Fibroblast of lung (primary cell): ENCODE measurements around the gene CD200. TPM values are rescaled to one million over a fixed set of nuclear protein-coding genes. Genes with fewer than 3 reads are reported as not detected.

ENCODE experiments used
- DNase-seq, 2 donors: peaks; one replicate each; pipeline versions ENCODE4 v3.0.0 to v3.0.0-alpha.2; 2010; ENCODE audit warnings: low read depth in 2 of 2
- H2AFZ ChIP-seq: 2 replicates; pipeline ENCODE4 v1.5.1; 2012; ENCODE audit warnings: low read length, control low read depth, inconsistent platforms
- H3K27ac ChIP-seq: 2 replicates; pipeline ENCODE4 v1.5.1; 2011; ENCODE audit warnings: low read length, control low read depth; ENCODE audit not compliant: insufficient read depth
- H3K27me3 ChIP-seq: 2 replicates; pipeline ENCODE4 v1.5.1; 2011; ENCODE audit warnings: mild to moderate bottlenecking, low read length; ENCODE audit not compliant: control insufficient read depth, insufficient read depth
- H3K36me3 ChIP-seq: 2 replicates; pipeline ENCODE4 v1.5.1; 2011; ENCODE audit warnings: low read length; ENCODE audit not compliant: control insufficient read depth, insufficient read depth
- H3K4me1 ChIP-seq: 2 replicates; pipeline ENCODE4 v1.5.1; 2011; ENCODE audit warnings: low read length; ENCODE audit not compliant: control insufficient read depth, insufficient read depth; ENCODE audit errors: extremely low read depth
- H3K4me2 ChIP-seq: 2 replicates; pipeline ENCODE4 v1.5.1; 2011; ENCODE audit warnings: low read length, control low read depth; ENCODE audit not compliant: insufficient read depth; ENCODE audit errors: extremely low read depth
- H3K4me3 ChIP-seq, 4 experiments: fragments of 200-600 bp in 1 of 4; sonication (generic) in 1 of 4; replicated peaks in 1 of 4; 2 replicates each; pipeline ENCODE4 v1.5.1; 2011 to 2016; ENCODE audit warnings: low read length in 4 of 4, low read depth in 3 of 4, mild to moderate bottlenecking in 3 of 4, control low read depth in 2 of 4, inconsistent platforms in 1 of 4, mixed read lengths in 1 of 4; ENCODE audit not compliant: insufficient read depth in 1 of 4; ENCODE audit errors: control extremely low read depth in 1 of 4
- H3K79me2 ChIP-seq: 2 replicates; pipeline ENCODE4 v1.5.1; 2012; ENCODE audit warnings: mild to moderate bottlenecking, low read length, inconsistent platforms; ENCODE audit not compliant: control insufficient read depth, insufficient read depth
- H3K9ac ChIP-seq: 2 replicates; pipeline ENCODE4 v1.5.1; 2011; ENCODE audit warnings: mild to moderate bottlenecking, low read length, control low read depth; ENCODE audit not compliant: insufficient read depth
- H3K9me3 ChIP-seq: 2 replicates; pipeline ENCODE4 v1.5.1; 2012; ENCODE audit warnings: low read depth, low read length; ENCODE audit not compliant: control insufficient read depth, insufficient read depth
- H4K20me1 ChIP-seq: 2 replicates; pipeline ENCODE4 v1.5.1; 2011; ENCODE audit warnings: low read length; ENCODE audit not compliant: control insufficient read depth, insufficient read depth; ENCODE audit errors: extremely low read depth
- CTCF ChIP-seq, 2 donors: IDR thresholded peaks in 1 of 2; conservative IDR thresholded peaks in 1 of 2; 1 replicate in 1 of 2; 2 replicates in 1 of 2; pipeline ENCODE4 v1.5.1; 2011 to 2012; ENCODE audit warnings: low read length in 2 of 2, control low read depth in 1 of 2, inconsistent platforms in 1 of 2, low read depth in 1 of 2, mild to moderate bottlenecking in 1 of 2
- EZH2 ChIP-seq: IDR thresholded peaks from 2 replicates; pipeline ENCODE4 v1.5.1; 2012; ENCODE audit warnings: low read length, control low read depth, mild to moderate bottlenecking; ENCODE audit errors: missing control alignments
- polyA plus RNA-seq, 2 donors: library from polyadenylated mRNA; depleted of rRNA in 1 of 2; stranded (reverse) in 1 of 2; unstranded in 1 of 2; fragments of >200 nt; gene quantifications; 2 replicates each; pipeline ENCODE4 v1.2.1, GENCODE V29; 2011 to 2012; ENCODE audit warnings: missing spikeins in 1 of 2
- total RNA-seq: library from RNA; depleted of rRNA; stranded (reverse); fragments of >200 nt; gene quantifications from 2 replicates; pipeline ENCODE4 v1.2.1, GENCODE V29; 2014

Gene CD200
- total and polyA plus RNA-seq, 2 donors (not counting 1 experiment from before 2014, with no cell fraction given), result 0.17 to 0.22 TPM

GRCh38 chr3:112371569-112371968 is 38.6 kb downstream of the CD200 start:
- H2AFZ ChIP-seq, result no peak overlapping the region
- H3K79me2 ChIP-seq, result no peaks in the 10 kb centered on the region
- no peak overlapping the region for H3K27ac ChIP-seq
- no peaks in the 10 kb centered on the region for H3K27me3 ChIP-seq
- H3K4me1 ChIP-seq, result no peaks in the 10 kb centered on the region
- TF ChIP-seq EZH2 (no peak), CTCF (conservative IDR thresholded peaks at IDR 0.05 in 1 of 2, IDR thresholded peaks at IDR 0.05 in 1 of 2; ENCODE audit: low read depth in 1 of 2, low read length in 2 of 2) (no peak)
- no peak for DNase-seq
- H3K4me3 ChIP-seq, result no peak overlapping the region
- no peak overlapping the region for H3K4me2 ChIP-seq
- no peaks in the 10 kb centered on the region for H3K36me3 ChIP-seq
- no peaks in the 10 kb centered on the region for H3K9me3 ChIP-seq
- no peaks in the 10 kb centered on the region for H4K20me1 ChIP-seq
- H3K9ac ChIP-seq, result no peak overlapping the region

GRCh38 chr3:112372396-112372795 is 39.4 kb downstream of the CD200 start:
- no peaks in the 10 kb centered on the region for H3K27me3 ChIP-seq
- no peaks in the 10 kb centered on the region for H3K4me1 ChIP-seq
- H4K20me1 ChIP-seq, result no peaks in the 10 kb centered on the region
- H3K79me2 ChIP-seq, result no peaks in the 10 kb centered on the region
- no peak overlapping the region for H3K9ac ChIP-seq
- no peak overlapping the region for H3K4me3 ChIP-seq
- H3K36me3 ChIP-seq, result no peaks in the 10 kb centered on the region
- no peak overlapping the region for H3K27ac ChIP-seq
- no peak for DNase-seq
- no peak overlapping the region for H3K4me2 ChIP-seq
- H2AFZ ChIP-seq, result no peak overlapping the region
- H3K9me3 ChIP-seq, result no peaks in the 10 kb centered on the region
- TF ChIP-seq CTCF (conservative IDR thresholded peaks at IDR 0.05 in 1 of 2, IDR thresholded peaks at IDR 0.05 in 1 of 2; ENCODE audit: low read depth in 1 of 2, low read length in 2 of 2) (no peak), EZH2 (no peak)

GRCh38 chr3:112373476-112373875 is 40.5 kb downstream of the CD200 start:
- H3K4me2 ChIP-seq, result no peak overlapping the region
- H3K36me3 ChIP-seq, result no peaks in the 10 kb centered on the region
- H3K9ac ChIP-seq, result no peak overlapping the region
- H3K4me3 ChIP-seq, result no peak overlapping the region
- H3K27me3 ChIP-seq, result no peaks in the 10 kb centered on the region
- no peak overlapping the region for H2AFZ ChIP-seq
- H3K79me2 ChIP-seq, result no peaks in the 10 kb centered on the region
- DNase-seq, result no peak
- TF ChIP-seq EZH2, result no peak
- H3K27ac ChIP-seq, result no peak overlapping the region
- no peaks in the 10 kb centered on the region for H4K20me1 ChIP-seq
- H3K9me3 ChIP-seq, result no peaks in the 10 kb centered on the region
- H3K4me1 ChIP-seq, result no peaks in the 10 kb centered on the region
